ENCODE data around the gene FAM117B.

Gene FAM117B

GRCh38 chr2:202652119-202652518 lies 17.4 kb downstream of the FAM117B start:
- DNase-seq (ENCODE audit: low read depth in 1 of 2, low spot score in 1 of 2): no peak
- TF ChIP-seq SPI1 (IDR thresholded peaks at IDR 0.05; ENCODE audit: borderline replicate concordance, low read depth) (no peak), CTCF (IDR thresholded peaks at IDR 0.05; ENCODE audit: insufficient read depth, low read length) (no peak), GABPA (IDR thresholded peaks at IDR 0.05; ENCODE audit: low read depth) (no peak), REST (IDR thresholded peaks at IDR 0.05; ENCODE audit: insufficient replicate concordance, low read depth) (no peak), POLR2AphosphoS5 (IDR thresholded peaks at IDR 0.05; ENCODE audit: low read depth) (no peak)
- Histone ChIP-seq H3K27me3 (ENCODE audit: insufficient read depth, poor library complexity, severe bottlenecking) (no peaks in the 10 kb centered on the region), H3K27ac (replicated peaks) (no peak overlapping the region), H3K4me3 (replicated peaks; ENCODE audit: insufficient read depth, low read length) (no peak overlapping the region)

- DNase-seq (ENCODE audit: low read depth in 1 of 2, low spot score in 1 of 2): no peak
- H3K27ac ChIP-seq (replicated peaks): no peak overlapping the region
Observed at GRCh38 chr2:202653890-202654289, 19.1 kb downstream of the FAM117B start.

GRCh38 chr2:202657876-202658275 lies 23.1 kb downstream of the FAM117B start:
- no peak overlapping the region for H3K27ac ChIP-seq (replicated peaks)
- no peak overlapping the region for H3K4me3 ChIP-seq (replicated peaks; ENCODE audit: insufficient read depth, low read length)
- TF ChIP-seq GABPA (IDR thresholded peaks at IDR 0.05; ENCODE audit: low read depth): no peak
- TF ChIP-seq CTCF (IDR thresholded peaks at IDR 0.05; ENCODE audit: insufficient read depth, low read length): no peak
- no peak for TF ChIP-seq SPI1 (IDR thresholded peaks at IDR 0.05; ENCODE audit: borderline replicate concordance, low read depth)
- no peak for TF ChIP-seq POLR2AphosphoS5 (IDR thresholded peaks at IDR 0.05; ENCODE audit: low read depth)
- TF ChIP-seq REST (IDR thresholded peaks at IDR 0.05; ENCODE audit: insufficient replicate concordance, low read depth): no peak
- no peaks in the 10 kb centered on the region for H3K27me3 ChIP-seq (ENCODE audit: insufficient read depth, poor library complexity, severe bottlenecking)
- no peak for DNase-seq (ENCODE audit: low read depth in 1 of 2, low spot score in 1 of 2)

More at GRCh38 chr2:202653890-202654289, 19.1 kb downstream of the FAM117B start:
- Histone ChIP-seq H3K27me3 (ENCODE audit: insufficient read depth, poor library complexity, severe bottlenecking) (no peaks in the 10 kb centered on the region), H3K4me3 (replicated peaks; ENCODE audit: insufficient read depth, low read length) (no peak overlapping the region)
- TF ChIP-seq POLR2AphosphoS5 (IDR thresholded peaks at IDR 0.05; ENCODE audit: low read depth) (no peak), CTCF (IDR thresholded peaks at IDR 0.05; ENCODE audit: insufficient read depth, low read length) (no peak), SPI1 (IDR thresholded peaks at IDR 0.05; ENCODE audit: borderline replicate concordance, low read depth) (no peak), GABPA (IDR thresholded peaks at IDR 0.05; ENCODE audit: low read depth) (no peak), REST (IDR thresholded peaks at IDR 0.05; ENCODE audit: insufficient replicate concordance, low read depth) (no peak)
